Activated effector memory CD4-positive, alpha-beta T cell treated with Interleukin-2 at 50 U/mL for 16 hours (primary cell): Measurements from ENCODE around the gene SLC5A3.

Source experiments
- DNase-seq: peaks from one replicate; pipeline ENCODE4 v3.0.0-alpha.2; 2020

SLC5A3 gene

DNA sequence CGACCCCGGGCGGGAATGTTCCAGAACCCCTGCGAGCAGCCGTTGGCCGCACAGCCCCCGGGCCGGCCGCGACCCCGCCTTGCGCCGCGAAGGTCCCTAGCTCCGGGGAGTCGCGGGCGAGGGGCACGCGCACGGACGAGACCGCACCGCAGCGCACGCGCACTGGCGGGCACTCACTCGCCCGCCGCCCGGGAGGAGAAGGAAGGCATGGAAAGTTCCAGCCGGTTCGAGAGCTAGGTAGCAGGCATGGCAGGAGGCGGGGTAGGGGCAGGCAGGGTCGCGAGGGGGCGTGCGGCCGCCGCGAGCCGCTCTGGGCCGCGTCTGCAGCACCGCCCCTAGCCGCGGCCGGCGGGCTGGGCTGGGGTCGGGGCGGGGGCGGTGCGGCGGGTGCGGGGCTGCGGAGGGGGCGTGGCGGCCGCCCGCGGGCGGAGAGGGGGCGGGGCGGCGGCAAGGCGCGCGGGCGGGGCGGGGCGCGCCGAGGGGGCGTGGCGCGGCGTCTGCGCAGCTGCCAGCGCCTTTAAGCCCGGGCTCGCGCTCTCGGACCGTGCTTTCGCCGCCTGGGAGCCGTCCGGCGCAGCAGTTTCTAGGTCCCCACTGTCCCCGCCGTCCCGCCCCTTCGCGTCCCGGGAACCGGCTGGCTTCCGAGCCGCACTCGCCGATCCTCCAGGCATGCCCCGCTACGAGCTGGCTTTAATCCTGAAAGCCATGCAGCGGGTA is at the start of gene SLC5A3, which contains the start of gene MRPS6:
Gene SLC5A3, plus strand, starts transcription at position 547 of the 717 bp plus-strand sequence. CDS start 21,621 bp downstream, outside the sequence.
Gene MRPS6, plus strand, starts transcription at position 547 of the 717 bp plus-strand sequence. Its CDS starts 123 bp downstream, at position 670.
- DNase-seq = peak; percentile 68

DNA sequence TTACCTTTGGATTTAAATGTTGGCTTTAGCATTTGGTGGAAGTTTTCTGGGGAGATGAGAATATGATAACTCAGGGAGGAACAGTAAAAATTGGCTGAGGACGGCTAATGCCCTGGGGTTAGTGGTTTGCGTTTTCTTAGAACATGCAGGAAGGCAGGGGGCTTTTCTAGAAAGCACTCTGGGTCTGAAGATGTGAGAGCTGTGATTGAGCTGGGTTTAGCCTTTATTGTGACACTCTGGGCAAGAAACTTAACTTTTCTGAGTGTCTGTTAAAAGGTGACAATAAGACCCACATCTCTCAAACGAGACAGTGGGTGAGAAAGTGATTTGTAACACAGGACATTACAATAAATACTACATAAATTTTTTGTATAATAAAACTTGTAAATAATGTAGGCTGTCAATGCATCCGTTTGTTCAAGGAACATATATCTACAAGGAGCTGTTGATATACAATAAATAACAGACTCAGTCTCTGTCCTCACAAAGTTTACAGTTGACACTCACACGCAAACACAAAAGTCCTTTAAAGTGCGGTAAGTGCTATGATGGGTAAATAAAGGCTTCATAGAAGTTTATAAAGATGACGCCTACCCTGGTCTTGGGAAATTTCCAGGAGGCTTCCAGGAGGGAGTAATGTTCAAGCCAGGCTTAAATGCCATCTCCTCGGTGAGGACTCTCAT is 49.5 kb upstream of the SLC5A3 start:
- no peak for DNase-seq

DNA sequence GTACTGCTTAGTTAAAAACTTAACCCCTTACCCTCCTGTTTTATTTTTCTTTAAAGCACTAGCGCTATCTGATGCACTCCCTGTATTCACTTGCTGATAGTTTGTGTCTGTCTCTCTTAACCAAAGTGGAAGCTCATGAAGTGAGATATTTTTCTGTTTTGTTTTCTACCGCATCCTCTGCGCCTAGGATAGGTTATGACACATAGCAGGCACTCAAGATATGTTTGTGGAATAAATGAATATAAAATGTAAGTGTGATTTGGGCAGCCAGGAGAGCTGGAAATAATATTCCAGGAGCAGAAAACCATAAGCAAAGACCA is 49.0 kb upstream of the SLC5A3 start:
- DNase-seq = no peak

DNA sequence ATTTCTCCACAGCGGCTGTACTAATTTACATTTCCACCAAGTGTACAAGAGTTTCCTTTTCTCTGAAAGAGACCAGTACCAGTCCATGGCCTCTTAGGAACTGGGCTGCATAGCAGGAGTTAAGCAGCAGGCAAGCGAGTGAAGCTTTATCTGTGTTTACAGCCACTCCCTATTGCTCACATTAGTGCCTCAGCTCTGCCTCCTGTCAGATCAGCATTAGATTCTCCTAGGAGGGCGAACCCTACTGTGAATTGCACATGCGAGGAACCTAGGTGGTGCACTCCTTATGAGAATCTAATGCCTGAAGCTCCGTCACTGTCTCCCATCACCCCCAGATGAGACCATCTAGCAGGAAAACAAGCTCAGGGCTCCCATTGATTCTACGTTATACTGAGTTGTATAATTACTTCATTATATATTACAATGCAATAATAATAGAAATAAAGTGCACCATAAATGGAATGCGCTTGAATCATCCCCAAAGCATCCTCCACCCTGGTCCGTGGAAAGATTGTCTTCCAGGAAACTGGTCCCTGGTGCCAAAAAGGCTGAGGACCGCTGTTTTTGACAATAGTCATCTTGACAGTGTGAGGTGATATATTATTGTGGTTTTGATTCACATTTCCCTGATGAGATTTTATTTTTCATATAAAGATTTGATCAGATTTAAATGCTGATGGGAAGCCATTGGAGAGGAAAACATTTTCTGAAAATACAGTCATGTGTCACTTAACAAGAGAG is 45.5 kb upstream of the SLC5A3 start:
- DNase-seq = no peak

DNA sequence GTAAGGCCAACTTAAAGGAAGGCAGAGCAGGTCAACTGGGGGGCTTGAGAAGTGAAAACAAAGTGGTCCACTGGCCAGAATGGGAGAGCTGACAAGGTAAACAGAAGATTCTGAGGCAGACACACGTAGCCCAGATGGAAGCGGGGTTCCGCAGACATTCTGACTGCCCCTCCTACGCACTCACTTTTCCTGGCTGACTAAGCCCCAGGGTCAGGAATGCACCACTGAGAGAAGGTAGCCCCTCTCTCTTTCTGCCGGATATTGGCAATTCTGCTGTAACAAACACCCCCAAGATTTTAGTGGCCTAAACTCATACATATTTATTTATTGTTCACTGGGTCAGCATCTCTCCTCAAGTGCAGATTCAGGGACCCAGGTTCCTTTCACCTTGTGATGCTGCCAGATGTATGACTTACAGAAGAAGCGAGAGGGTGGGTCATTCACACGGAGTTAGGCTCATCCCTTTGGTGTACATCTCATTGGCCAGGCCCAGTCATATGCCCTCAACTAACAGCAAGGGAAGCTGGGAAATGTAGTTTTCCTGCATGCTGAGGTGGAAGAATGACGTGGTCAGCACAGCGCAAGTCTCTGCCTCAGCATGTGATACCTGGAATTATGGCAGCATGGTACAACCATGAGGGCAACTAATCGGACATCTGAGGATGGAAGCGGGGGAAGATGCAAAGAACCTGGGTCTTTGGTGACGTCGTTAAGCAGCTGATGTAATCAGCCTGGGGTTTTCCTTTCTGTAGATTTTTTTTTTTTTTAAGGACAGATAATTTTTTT is 43.4 kb upstream of the SLC5A3 start:
- peak; percentile 4 for DNase-seq

DNA sequence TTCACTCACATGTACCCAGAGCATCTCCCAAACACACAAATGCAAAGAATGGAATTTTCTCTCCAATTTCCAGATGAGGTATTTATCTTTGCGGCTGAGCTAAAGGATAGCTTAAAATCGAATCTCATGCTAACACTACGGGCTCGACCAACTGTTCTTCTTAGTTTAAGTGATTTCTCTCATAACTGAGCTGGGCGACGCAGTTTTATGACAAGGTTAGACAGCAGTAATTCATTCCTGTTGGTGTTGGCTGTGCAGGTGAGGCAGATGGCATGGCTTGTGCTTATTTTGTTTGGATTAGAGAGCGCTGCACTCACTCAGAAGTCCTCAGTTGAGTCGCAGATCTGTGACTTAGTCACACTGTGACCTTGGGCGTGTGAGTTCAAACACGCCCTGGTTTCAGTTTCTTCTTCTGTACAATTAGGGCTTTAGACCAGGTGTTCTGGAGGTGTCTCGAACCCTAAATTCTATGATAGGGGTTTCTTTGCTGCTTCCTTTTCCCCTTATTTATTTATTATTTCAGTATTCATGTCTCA is 41.5 kb upstream of the SLC5A3 start:
- no peak for DNase-seq

DNA sequence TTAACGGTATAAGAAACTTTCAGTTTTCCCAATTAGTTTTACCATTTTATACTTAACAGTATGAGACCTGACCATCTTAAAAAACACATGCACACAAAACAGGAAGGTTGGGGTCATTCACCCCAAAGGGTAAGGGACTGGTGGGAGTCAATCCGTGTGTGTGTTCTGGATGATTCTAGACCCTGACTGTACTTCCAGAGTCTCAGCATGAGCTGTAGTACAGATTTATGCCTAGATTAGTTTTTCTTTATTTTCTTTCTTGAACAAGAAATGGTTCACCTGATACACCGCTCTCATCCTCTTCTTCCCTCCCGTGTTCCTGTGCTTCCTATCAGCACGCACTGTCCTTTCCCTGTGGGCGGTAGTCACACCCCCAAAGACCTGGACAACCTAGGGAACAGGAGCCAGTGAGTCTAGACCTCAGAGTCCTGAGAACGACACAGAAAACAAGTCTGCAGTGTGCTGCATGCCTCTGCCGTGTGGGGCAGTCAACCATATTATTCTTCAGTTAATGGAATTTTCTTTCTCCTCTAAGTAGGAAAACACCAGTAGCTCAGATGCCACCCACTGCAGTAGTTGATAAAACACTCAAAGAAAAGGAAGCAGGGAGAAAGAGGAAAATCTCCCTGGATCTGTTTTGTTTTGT is 38.9 kb upstream of the SLC5A3 start:
- DNase-seq = no peak

DNA sequence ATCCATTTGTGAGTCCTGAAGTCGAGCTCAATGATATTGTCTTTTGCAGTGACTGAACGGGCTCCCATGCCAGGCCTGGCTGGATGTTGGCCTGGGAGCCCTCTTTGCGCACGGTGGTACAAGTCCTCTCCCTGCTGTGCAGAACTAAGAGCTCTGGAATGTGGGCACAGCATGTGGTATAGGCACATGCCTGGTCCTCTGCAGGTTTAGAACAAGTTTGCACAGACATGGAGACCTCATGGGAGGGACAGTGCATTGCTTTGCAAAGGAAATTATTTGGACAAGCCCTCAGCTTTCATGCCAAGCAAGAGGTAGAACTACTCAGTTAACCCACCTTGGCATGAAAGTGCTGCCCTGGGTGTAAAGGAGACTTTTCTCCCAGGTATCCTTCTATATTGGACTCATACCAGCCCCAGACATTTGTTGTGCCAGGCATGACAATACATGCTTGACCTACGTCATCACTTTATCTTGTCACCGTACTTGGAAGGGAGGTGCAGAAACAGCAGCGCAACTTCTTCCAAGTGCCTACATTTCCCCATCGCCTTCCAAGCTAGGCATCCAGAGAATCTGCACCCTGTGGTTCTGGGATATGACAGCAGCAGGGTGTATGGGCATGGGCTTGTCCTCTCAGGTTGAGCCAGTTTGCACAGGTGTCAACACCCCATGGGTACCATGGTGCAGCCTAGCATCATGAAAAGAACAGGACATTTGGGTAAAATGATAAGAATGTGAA is 37.6 kb upstream of the SLC5A3 start:
- no peak for DNase-seq

DNA sequence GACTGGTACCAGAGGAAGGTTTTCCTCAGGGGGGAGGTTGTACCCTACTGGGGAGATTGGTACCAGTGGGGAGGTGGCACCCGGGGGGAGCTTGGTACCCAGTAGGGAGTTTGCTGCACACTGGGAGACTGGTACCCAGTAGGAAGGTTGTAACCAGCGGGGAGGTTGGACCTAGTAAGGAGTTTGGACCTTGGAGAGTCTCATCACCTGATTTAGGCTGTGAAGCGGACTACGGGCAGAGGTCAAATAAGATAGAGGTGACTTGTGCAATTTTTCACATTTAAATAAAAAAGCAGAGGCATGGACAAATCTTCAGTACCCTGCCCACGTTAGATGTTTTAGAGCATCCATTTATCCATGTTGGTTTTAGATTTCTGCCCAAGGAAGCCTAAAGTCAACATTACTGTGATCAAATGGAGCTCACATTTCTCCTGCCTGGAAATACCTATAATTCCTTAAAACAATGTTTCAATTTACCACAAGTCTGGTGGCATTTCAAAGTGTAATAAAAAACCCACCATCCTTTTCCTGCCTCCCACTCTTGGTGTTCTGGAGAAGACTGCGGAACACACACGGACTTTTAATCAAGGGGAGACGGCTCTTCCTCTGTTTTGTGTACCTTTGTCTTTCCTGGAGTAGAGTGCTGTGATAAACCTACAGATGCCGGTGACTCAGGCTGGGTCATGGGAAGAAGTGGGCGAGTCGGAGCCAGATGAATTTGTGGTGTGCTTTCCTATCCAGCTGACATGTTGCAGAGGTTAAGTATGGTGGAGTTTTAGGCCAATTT is 36.2 kb upstream of the SLC5A3 start:
- no peak for DNase-seq

DNA sequence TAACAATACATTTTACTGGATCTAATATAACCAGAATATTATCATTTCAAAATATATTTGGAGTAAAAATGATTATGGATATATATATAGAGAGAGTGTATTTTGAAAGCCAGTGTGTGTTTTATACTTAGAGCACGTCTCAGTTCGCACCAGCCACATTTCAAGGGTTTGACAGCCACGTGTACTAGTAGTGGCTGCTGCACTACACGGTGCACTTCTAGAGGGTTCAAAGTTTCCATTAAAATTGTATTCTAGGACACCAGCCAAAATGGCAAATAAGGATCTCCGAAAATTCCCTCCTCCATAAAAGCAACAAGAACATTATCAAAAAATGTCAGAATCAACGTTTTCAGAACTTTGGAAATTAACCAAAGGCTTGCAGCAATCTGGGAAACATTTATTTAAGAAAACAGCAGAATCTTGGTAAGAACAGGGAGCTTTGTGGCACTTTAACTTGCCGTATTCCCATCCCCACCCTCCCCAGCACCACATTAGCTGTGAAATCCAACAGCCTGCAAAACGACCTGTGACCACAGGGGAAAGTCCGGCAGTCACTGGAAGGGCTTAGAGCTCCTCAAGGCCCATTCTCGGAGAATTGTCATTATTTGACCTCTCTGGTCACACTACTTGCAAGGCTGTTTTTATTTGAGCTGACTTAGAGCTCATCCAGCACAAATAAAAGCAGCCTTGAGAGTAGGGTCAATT is 33.5 kb upstream of the SLC5A3 start:
- no peak for DNase-seq

DNA sequence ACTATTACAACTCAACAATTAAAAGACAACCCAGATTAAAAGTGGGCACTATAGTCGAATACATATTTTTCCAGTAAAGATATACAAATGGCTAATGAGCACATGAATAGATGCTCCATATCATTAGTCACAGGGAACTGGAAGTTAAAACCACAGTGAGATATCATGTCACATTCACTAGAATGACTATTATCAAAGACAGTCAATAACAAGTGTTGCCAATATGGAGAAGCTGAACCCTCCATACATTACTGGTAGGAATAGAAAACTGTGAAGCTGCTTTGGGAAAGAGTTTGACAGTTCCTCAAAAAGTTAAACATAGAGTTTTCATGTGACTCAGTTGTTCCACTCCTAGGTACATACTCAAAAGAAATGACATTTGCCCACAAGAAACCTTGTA is 30.6 kb upstream of the SLC5A3 start:
- no peak for DNase-seq

DNA sequence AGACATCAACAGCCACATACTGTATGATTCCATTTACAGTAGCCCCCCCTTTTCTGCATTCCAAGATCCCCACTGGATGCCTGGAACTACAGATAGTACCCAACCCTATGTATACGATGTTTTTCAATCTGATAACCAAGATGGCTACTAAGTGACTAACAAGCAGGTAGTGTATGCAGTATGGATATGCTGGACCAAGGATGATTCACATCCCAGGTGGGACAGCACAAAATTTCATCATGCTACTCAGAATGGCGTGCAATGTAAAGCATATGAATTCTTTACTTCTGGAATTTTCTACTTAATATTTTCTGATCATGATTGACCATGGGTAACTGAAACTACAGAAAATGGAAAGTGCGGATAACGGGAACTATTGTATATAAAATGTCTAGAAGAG is 30.0 kb upstream of the SLC5A3 start:
- DNase-seq = no peak

DNA sequence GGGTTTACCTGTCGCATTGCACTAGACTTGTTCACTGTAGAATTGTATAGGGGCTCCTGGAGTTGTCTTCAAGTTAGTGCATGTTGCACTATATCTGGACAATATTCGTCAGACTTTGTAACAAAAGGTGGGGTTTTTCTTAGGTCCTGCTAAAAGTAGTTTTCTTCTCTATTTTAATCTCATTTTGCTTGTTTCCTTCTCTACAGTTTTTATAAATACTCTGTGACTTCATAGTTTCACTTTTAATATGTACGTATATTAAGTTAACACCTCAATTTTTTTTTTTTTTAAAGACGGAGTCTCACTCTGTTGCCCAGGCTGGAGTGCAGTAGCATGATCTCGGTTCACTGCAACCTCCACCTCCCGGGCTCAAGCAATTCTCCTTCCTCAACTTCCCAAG is 26.5 kb upstream of the SLC5A3 start:
- no peak for DNase-seq

DNA sequence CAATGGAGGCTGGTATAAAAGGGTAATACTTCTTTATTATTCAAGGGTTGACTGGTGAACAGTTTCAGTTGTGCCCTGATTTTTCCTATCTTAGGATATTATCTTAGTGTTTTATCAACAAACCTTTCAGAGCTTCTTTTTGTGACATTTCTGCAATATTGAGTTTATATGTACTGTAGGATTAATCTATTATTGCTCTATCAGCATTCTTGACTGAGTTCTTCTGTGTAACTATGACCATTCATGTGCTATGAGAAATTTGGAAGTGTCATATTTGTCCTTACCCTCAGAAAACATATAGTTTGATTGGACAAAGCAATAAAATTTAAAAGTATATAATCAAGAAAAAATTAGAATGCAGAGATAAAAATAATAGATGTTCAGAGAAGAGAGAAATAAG is 25.5 kb upstream of the SLC5A3 start:
- DNase-seq = no peak

DNA sequence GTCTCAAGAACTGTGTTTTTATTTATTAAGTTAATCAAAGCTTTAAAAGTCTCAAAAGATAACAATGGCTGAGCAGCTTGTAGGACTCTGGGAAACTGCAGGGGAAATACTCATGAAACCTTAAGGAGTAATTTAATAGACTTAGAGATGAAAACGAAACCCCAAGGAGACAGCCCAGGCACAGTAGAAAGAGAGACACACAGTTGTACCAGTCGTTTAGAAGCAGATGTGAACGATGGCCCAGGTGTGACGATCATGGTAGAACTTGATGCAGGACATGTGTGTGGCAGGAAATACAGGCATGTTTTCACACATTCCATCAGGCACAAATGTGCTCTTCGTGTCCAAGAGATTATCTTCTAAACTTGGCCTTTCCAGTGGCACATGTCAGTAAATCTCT is 21.2 kb upstream of the SLC5A3 start:
- DNase-seq = no peak

DNA sequence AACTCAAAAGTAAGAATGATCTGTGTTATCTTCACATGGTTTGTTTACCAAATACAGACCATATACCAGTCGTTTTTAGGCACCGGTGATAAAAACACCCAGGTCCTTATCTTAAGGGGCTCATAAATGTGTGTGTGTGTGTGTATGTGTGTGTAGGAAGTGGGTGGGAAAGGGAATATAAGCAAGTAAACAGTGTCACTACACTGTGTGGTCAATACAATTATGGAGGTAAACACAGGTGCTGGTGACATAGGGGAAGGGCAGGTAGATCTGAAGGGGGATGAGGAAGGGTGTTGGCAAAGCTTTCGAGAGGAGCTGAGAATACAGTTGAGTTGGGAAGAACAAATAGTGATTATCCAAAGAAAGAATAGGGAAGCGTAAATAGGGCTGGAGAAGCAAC is 19.1 kb upstream of the SLC5A3 start:
- DNase-seq = no peak

DNA sequence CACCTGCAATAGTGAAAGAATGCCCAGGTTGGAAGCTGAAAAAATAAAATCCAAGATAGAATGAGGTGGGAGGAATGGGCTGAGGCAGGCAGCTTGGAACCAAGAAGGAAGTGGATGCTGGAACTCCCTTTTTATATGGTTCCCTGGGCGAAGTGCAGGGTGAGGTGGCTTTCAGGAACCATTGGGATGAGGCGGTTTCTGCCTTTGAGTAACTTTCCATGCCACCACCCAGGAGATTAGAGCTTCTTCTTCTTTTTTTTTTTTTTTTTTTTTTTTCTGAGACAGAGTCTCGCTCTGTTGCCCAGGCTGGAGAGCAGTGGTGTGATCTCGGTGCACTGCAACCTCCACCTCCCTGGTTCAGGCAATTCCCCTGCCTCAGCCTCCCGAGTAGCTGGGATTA is 17.8 kb upstream of the SLC5A3 start:
- DNase-seq = no peak

DNA sequence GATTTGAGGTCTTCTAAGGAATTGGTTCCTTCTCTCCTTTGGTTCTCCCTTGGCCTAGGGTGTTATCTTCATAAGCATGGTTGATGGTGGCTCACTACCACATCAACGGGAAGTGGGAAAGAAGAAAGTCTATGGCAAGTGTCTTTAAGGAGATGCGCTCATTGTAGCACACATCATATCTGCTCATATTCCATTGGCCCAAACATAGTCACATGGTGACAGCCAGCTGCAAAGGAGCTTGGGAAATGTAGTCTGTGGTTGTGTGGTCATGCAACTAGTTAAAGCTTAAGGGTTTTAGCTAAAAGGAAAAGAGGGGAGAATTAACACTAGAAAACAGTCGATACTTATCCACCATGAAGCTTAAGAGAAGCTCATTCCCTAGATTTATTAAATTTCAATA is 11.4 kb upstream of the SLC5A3 start:
- no peak for DNase-seq

DNA sequence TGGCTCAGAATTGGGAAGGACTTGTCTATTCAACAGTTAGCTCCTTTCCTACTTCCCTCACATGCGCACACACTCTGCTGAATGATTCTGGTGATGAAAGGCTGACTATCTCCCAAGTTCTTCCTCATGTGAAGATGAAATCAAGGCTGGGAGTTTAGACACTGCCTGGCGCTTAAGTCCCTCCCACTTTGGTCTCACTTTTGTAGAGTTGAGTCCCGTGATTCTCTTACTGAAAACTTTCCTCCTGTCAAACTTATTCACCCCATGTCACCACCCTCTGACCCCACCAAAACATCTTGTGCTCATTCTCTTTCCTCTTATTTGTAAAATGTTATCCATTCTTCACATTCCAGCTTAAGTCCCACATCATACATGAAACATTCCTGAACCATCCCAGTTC is 8.4 kb upstream of the SLC5A3 start:
- no peak for DNase-seq

DNA sequence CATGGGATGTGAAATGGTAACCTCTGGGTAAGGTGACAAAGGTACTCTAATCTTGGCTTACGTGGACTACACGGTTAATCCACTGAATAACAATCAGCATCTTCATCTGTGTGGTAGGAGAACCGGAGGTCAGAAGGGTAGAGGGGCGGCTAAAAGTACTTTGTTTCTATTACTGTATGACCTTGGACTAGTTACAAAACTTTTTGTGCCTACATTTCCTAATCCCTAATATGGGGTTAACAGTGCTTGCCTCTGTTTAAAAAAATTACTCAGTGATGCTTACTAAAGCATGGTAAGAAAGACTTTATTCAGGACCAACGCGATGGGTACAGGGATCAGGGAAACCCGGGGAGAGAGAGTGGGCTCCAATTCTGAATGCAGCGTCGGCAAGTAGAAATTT is 1.7 kb upstream of the SLC5A3 start:
- DNase-seq = no peak
